Measurements from ENCODE around the gene C1orf56. TPM values are rescaled to one million over a fixed set of nuclear protein-coding genes. Genes with fewer than 3 reads are reported as not detected.
A peak's percentile ranks its signal among the peaks of the same experiment; 100 is the strongest.
"Not testable (repeated sequence)": the region's sequence is repeated elsewhere in the genome, so short reads cannot be mapped to it uniquely, and the experiment has no call there.

The C1orf56 gene
- total RNA-seq, 1 experiment from 2014 or later, result 2.9 TPM

- Histone ChIP-seq H3K27me3 (replicated peaks; ENCODE audit: insufficient read depth, low read depth, low read length, poor library complexity) (no peaks in the 10 kb centered on the region), H3K4me3 (ENCODE audit: low read depth, low read length, poor library complexity, severe bottlenecking) (no peak overlapping the region), H3K4me1 (ENCODE audit: insufficient read depth, low read length, poor library complexity, severe bottlenecking) (peaks cover 8% of the 10 kb centered on the region), H3K36me3 (ENCODE audit: insufficient read depth, low read length, poor library complexity, severe bottlenecking) (peaks cover 24% of the 10 kb centered on the region), H3K9me3 (ENCODE audit: low read depth, low read length, poor library complexity, severe bottlenecking) (no peaks in the 10 kb centered on the region), H3K27ac (ENCODE audit: low read depth, low read length, poor library complexity, severe bottlenecking) (no peak overlapping the region)
- CTCF ChIA-PET, result interaction anchor here (1.2 kb wide), 1 partner anchor 27 kb away, joined by 3 read pairs; no protein-coding TSS in a partner anchor
- no TSS peak for BruUV-seq (replicated peaks)
- no peak for TF ChIP-seq EZH2 (IDR thresholded peaks at IDR 0.05; ENCODE audit: borderline replicate concordance, low read depth, low read length, poor library complexity, severe bottlenecking)
- 0 out of 2 replicates have a peak, but pooled peaks have one; percentile 20 for TF ChIP-seq CTCF (conservative IDR thresholded peaks at IDR 0.05; ENCODE audit: low read depth, low read length)
- DNase-seq (ENCODE audit: low spot score), result peak; percentile 25
- POLR2A ChIA-PET (ENCODE audit: low non-redundant PET), result no interaction called here
- intact Hi-C loops (cut with micrococcal nuclease; ENCODE audit: unreplicated experiment), result no loop called here
These were observed 24.7 kb downstream of the C1orf56 start for GRCh38 chr1:151072224-151072623.

- CTCF ChIA-PET, result interaction anchor here (1.3 kb wide), 1 partner anchor 14 kb away, joined by 3 read pairs; no protein-coding TSS in a partner anchor
- no peak for DNase-seq (ENCODE audit: low spot score)
- H3K9me3 ChIP-seq (ENCODE audit: low read depth, low read length, poor library complexity, severe bottlenecking), result no peaks in the 10 kb centered on the region
- POLR2A ChIA-PET (ENCODE audit: low non-redundant PET), result interaction anchor here (0.6 kb wide), 1 partner anchor 45 kb away, joined by 3 read pairs; no protein-coding TSS in a partner anchor
- no peak overlapping the region for H3K4me3 ChIP-seq (ENCODE audit: low read depth, low read length, poor library complexity, severe bottlenecking)
- H3K27me3 ChIP-seq (replicated peaks; ENCODE audit: insufficient read depth, low read depth, low read length, poor library complexity), result no peaks in the 10 kb centered on the region
- intact Hi-C loops (cut with micrococcal nuclease; ENCODE audit: unreplicated experiment), result no loop called here
- no peaks in the 10 kb centered on the region for H3K36me3 ChIP-seq (ENCODE audit: insufficient read depth, low read length, poor library complexity, severe bottlenecking)
- TF ChIP-seq CTCF (conservative IDR thresholded peaks at IDR 0.05; ENCODE audit: low read depth, low read length), result no peak
- no peak for TF ChIP-seq EZH2 (IDR thresholded peaks at IDR 0.05; ENCODE audit: borderline replicate concordance, low read depth, low read length, poor library complexity, severe bottlenecking)
- peak overlapping the region; percentile 42 for H3K27ac ChIP-seq (ENCODE audit: low read depth, low read length, poor library complexity, severe bottlenecking)
- no TSS peak for BruUV-seq (replicated peaks)
- H3K4me1 ChIP-seq (ENCODE audit: insufficient read depth, low read length, poor library complexity, severe bottlenecking), result no peaks in the 10 kb centered on the region
These were observed 38.5 kb downstream of the C1orf56 start for GRCh38 chr1:151085953-151086559.

GRCh38 chr1:151097426-151097825, 49.9 kb downstream of the C1orf56 start:
- H3K4me1 ChIP-seq (ENCODE audit: insufficient read depth, low read length, poor library complexity, severe bottlenecking); DNase-seq (ENCODE audit: low spot score); H3K9me3 ChIP-seq (ENCODE audit: low read depth, low read length, poor library complexity, severe bottlenecking); H3K36me3 ChIP-seq (ENCODE audit: insufficient read depth, low read length, poor library complexity, severe bottlenecking); H3K27ac ChIP-seq (ENCODE audit: low read depth, low read length, poor library complexity, severe bottlenecking); CTCF ChIA-PET; BruUV-seq (replicated peaks); H3K27me3 ChIP-seq (replicated peaks; ENCODE audit: insufficient read depth, low read depth, low read length, poor library complexity); POLR2A ChIA-PET (ENCODE audit: low non-redundant PET); H3K4me3 ChIP-seq (ENCODE audit: low read depth, low read length, poor library complexity, severe bottlenecking): not testable (repeated sequence)
- intact Hi-C loops (cut with micrococcal nuclease; ENCODE audit: unreplicated experiment), result loop anchor here (5.0 to 10.0 kb wide), 3 partner anchors 35 to 245 kb away; partner anchors contain the start of gene PSMD4

GRCh38 chr1:151098126-151098525, 50.6 kb downstream of the C1orf56 start:
- CTCF ChIA-PET, result interaction anchor here (0.6 kb wide), 1 partner anchor 15 kb away, joined by 3 read pairs; no protein-coding TSS in a partner anchor
- no peak for DNase-seq (ENCODE audit: low spot score)
- Histone ChIP-seq H3K36me3 (ENCODE audit: insufficient read depth, low read length, poor library complexity, severe bottlenecking) (no peaks in the 10 kb centered on the region), H3K4me3 (ENCODE audit: low read depth, low read length, poor library complexity, severe bottlenecking) (no peak overlapping the region), H3K9me3 (ENCODE audit: low read depth, low read length, poor library complexity, severe bottlenecking) (no peaks in the 10 kb centered on the region), H3K27me3 (replicated peaks; ENCODE audit: insufficient read depth, low read depth, low read length, poor library complexity) (no peaks in the 10 kb centered on the region), H3K27ac (ENCODE audit: low read depth, low read length, poor library complexity, severe bottlenecking) (no peak overlapping the region), H3K4me1 (ENCODE audit: insufficient read depth, low read length, poor library complexity, severe bottlenecking) (no peaks in the 10 kb centered on the region)
- no peak for TF ChIP-seq EZH2 (IDR thresholded peaks at IDR 0.05; ENCODE audit: borderline replicate concordance, low read depth, low read length, poor library complexity, severe bottlenecking)
- no peak for TF ChIP-seq CTCF (conservative IDR thresholded peaks at IDR 0.05; ENCODE audit: low read depth, low read length)
- intact Hi-C loops (cut with micrococcal nuclease; ENCODE audit: unreplicated experiment), result loop anchor here (2.0 to 10.0 kb wide), 4 partner anchors 34 to 244 kb away; partner anchors contain the start of genes PSMD4 and TNFAIP8L2
- POLR2A ChIA-PET (ENCODE audit: low non-redundant PET), result no interaction called here
- no TSS peak for BruUV-seq (replicated peaks)
